ENCODE data around the gene MLLT3. TPM values are rescaled to one million over a fixed set of nuclear protein-coding genes. Genes with fewer than 3 reads are reported as not detected.

The MLLT3 gene
- total and polyA plus RNA-seq, 2 of the 8 experiments (the other 6 are each of a cell fraction or from before 2014, with no cell fraction given): 5.9 to 9.6 TPM

- TF ChIP-seq SP2 (IDR thresholded peaks at IDR 0.05; ENCODE audit: low read length) (no peak), SP1 (IDR thresholded peaks at IDR 0.05; ENCODE audit: low read depth, low read length) (no peak), FOSL1 (IDR thresholded peaks at IDR 0.05; ENCODE audit: insufficient read depth, low read depth, low read length) (no peak)
These were observed 241.8 kb downstream of the MLLT3 start (continued) for GRCh38 chr9:20380546-20380945.

All from H1 (cell line).